ENCODE results near the gene WDR37. TPM values are rescaled to one million over a fixed set of nuclear protein-coding genes. Genes with fewer than 3 reads are reported as not detected.

WDR37 gene
- polyA plus RNA-seq, 1 of the 3 experiments (the other 2 are of a cell fraction): 11.9 TPM

- TF ChIP-seq, protein P1, sequence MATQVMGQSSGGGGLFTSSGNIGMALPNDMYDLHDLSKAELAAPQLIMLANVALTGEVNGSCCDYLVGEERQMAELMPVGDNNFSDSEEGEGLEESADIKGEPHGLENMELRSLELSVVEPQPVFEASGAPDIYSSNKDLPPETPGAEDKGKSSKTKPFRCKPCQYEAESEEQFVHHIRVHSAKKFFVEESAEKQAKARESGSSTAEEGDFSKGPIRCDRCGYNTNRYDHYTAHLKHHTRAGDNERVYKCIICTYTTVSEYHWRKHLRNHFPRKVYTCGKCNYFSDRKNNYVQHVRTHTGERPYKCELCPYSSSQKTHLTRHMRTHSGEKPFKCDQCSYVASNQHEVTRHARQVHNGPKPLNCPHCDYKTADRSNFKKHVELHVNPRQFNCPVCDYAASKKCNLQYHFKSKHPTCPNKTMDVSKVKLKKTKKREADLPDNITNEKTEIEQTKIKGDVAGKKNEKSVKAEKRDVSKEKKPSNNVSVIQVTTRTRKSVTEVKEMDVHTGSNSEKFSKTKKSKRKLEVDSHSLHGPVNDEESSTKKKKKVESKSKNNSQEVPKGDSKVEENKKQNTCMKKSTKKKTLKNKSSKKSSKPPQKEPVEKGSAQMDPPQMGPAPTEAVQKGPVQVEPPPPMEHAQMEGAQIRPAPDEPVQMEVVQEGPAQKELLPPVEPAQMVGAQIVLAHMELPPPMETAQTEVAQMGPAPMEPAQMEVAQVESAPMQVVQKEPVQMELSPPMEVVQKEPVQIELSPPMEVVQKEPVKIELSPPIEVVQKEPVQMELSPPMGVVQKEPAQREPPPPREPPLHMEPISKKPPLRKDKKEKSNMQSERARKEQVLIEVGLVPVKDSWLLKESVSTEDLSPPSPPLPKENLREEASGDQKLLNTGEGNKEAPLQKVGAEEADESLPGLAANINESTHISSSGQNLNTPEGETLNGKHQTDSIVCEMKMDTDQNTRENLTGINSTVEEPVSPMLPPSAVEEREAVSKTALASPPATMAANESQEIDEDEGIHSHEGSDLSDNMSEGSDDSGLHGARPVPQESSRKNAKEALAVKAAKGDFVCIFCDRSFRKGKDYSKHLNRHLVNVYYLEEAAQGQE (IDR thresholded peaks at IDR 0.05; ENCODE audit: low read depth, low read length): no peak
- TF ChIP-seq FOSL2 (IDR thresholded peaks at IDR 0.05; ENCODE audit: borderline replicate concordance, low read depth) (no peak), NFIC (IDR thresholded peaks at IDR 0.05; ENCODE audit: borderline replicate concordance) (no peak), NRF1 (IDR thresholded peaks at IDR 0.05; ENCODE audit: low read depth, low read length) (no peak), EP300 (IDR thresholded peaks at IDR 0.05; ENCODE audit: borderline replicate concordance in 1 of 2, low read depth in 1 of 2, low read length in 1 of 2) (no peak), TAF1 (IDR thresholded peaks at IDR 0.05; ENCODE audit: borderline replicate concordance, low read depth, low read length) (no peak)
- TF ChIP-seq, protein P2, sequence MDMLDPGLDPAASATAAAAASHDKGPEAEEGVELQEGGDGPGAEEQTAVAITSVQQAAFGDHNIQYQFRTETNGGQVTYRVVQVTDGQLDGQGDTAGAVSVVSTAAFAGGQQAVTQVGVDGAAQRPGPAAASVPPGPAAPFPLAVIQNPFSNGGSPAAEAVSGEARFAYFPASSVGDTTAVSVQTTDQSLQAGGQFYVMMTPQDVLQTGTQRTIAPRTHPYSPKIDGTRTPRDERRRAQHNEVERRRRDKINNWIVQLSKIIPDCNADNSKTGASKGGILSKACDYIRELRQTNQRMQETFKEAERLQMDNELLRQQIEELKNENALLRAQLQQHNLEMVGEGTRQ (IDR thresholded peaks at IDR 0.05; ENCODE audit: borderline replicate concordance, low read depth, low read length): no peak
Measured at GRCh38 chr10:1154531-1155295, 98.5 kb downstream of the WDR37 start (continued).

DNA sequence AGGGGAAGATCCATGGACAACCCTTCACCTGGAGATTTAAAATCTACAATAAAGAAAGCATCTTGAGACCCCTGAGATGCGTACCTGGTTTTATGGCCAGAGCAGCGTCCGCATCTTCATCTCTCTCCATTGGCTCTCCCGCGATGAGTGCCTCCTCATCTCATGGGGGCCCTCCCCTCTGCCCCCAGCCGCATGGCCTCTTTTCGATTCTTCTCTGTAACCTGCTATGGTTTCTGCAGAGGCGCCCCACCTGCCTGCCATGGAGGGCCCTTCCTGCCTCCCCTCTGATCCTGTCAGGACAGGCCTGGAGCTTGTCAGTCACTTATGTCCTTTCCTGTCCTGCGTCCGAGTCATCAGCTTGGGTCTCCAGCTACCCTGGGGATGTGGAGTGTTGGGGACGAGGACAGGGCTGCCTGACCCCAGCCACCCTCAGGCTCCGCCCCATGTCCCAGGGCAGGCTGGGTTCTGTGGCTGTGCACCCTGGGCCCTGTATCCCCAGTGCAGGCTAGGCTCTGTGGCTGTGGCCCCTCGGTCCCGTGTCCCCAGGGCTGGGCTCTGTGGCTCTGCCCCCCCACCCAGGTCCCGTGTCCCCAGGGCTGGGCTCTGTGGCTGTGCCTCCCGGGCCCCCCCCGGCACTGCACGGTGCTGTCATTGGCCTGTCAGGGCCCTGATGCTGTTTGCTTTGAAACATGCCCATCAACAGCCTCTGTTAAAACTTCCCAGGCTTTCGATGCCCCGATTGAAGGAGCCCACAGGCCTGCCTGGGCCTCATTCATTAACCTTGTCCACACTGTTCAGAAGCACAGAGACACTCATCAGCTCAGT lies 99.8 kb downstream of the WDR37 start:
- H3K27ac ChIP-seq (ENCODE audit: low read depth in 2 of 2, low read length in 1 of 2): no peak overlapping the region
- H3K4me1 ChIP-seq (ENCODE audit: control insufficient read depth in 1 of 2, insufficient read depth in 2 of 2, low read depth in 1 of 2, low read length in 1 of 2): peaks cover 0 to 7% of the 10 kb centered on the region in 2 experiments; a peak in 1 of 4 replicates
- CTCF ChIA-PET: no interaction called here
- H3K4me2 ChIP-seq: no peak overlapping the region
- no peaks in the 10 kb centered on the region for H4K20me1 ChIP-seq (ENCODE audit: insufficient read depth)
- peak; percentile 49 for DNase-seq
- H3K9me3 ChIP-seq: no peaks in the 10 kb centered on the region
- H2AFZ ChIP-seq (ENCODE audit: low read depth): no peak overlapping the region
- no peak overlapping the region for H3K9ac ChIP-seq
- H3K79me2 ChIP-seq (ENCODE audit: insufficient read depth): no peaks in the 10 kb centered on the region
- H3K4me3 ChIP-seq (ENCODE audit: low read depth in 2 of 2, low read length in 1 of 2): no peak overlapping the region
- no peaks in the 10 kb centered on the region for H3K27me3 ChIP-seq (ENCODE audit: insufficient read depth)
- H3K36me3 ChIP-seq (replicated peaks in 1 of 2; ENCODE audit: control insufficient read depth in 1 of 2, insufficient read depth in 2 of 2, low read length in 1 of 2): no peaks in the 10 kb centered on the region
- POLR2A ChIA-PET: no interaction called here
- H3F3A ChIP-seq (replicated peaks; ENCODE audit: insufficient read depth): no peaks in the 10 kb centered on the region
- H3K9me2 ChIP-seq: no peaks in the 10 kb centered on the region
- 64% methylated on average over 11 of the region's 20 CpGs for WGBS (ENCODE audit: low lambda C conversion rate)
- TF ChIP-seq FOXM1 (IDR thresholded peaks at IDR 0.05; ENCODE audit: low read depth) (no peak), MXI1 (IDR thresholded peaks at IDR 0.05; ENCODE audit: low read depth, low read length) (no peak), IRF3 (IDR thresholded peaks at IDR 0.05; ENCODE audit: low read depth, low read length) (no peak), RCOR1 (IDR thresholded peaks at IDR 0.05; ENCODE audit: low read length) (no peak), CTCF (IDR thresholded peaks at IDR 0.05) (no peak), SMC3 (IDR thresholded peaks at IDR 0.05; ENCODE audit: low read depth, low read length) (no peak), GATA2 (CRISPR knock-in tag; IDR thresholded peaks at IDR 0.05) (no peak), SIN3A (IDR thresholded peaks at IDR 0.05; ENCODE audit: borderline replicate concordance, low read depth, low read length) (no peak), RXRA (IDR thresholded peaks at IDR 0.05; ENCODE audit: borderline replicate concordance, low read depth) (no peak), PBX3 (IDR thresholded peaks at IDR 0.05) (no peak), ELF1 (IDR thresholded peaks at IDR 0.05) (no peak), CHD2 (IDR thresholded peaks at IDR 0.05; ENCODE audit: low read length, partially characterized antibody) (no peak)
- TF ChIP-seq, protein P3, sequence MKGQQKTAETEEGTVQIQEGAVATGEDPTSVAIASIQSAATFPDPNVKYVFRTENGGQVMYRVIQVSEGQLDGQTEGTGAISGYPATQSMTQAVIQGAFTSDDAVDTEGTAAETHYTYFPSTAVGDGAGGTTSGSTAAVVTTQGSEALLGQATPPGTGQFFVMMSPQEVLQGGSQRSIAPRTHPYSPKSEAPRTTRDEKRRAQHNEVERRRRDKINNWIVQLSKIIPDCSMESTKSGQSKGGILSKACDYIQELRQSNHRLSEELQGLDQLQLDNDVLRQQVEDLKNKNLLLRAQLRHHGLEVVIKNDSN (IDR thresholded peaks at IDR 0.05; ENCODE audit: borderline replicate concordance, low read depth): no peak
